Activated CD4-positive, alpha-beta T cell treated with anti-CD3 and anti-CD28 coated beads for 4 hours (primary cell): ENCODE measurements around the gene MGLL.
"Not testable (repeated sequence)": the region's sequence is repeated elsewhere in the genome, so short reads cannot be mapped to it uniquely, and the experiment has no call there.

Experiments used
- DNase-seq, 2 donors: peaks; one replicate each; pipeline ENCODE4 v3.0.0-alpha.2; 2020

The MGLL gene

GRCh38 chr3:127718245-127718915 is 103.9 kb downstream of the MGLL start:
- DNase-seq = no peak

DNA sequence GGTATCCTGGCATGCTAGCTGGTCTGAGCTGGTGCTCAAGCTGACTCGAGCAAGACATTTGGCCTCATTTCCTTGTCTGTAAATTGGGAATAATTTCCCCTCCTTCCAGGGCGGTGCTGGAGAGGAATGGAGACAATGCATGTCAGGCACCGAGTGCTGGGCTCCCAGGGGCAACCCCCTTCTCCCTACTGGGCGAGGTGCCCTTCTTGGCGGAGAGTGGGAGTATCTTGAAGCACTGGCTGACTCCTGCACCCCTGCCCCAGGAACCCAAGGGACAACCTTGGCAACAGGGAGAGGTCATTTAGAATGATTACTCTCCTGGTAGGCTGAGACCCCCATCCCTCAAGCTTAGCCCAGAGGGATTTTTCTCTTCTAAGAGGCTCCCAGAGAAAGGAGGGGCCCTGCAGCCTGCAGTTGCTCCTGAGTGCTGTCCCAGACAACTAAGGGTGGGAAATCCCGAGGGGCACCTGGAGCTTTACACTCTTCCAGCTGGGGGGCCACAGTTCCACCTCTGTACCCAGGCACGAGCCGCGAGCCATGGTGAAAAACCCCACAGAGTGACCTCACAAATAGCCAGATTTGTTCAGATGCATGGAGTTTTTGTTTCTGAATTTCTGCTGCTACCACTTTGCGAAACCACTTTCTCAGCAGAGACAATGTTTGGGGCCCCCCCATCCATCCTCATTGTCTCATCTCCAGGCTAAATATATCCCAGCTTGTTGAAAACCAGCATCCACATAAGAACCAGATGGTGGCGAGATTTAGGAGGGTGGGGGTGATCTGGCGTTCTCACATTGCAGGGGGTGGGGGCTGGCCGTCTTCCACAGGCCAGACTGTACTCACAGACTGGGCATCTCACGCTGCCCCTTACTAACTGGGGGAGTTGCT is 104.7 kb downstream of the MGLL start:
- DNase-seq = no peak

- no peak for DNase-seq
Observed at GRCh38 chr3:127716384-127716783, 105.9 kb downstream of the MGLL start.

- DNase-seq = no peak
Observed at GRCh38 chr3:127715532-127715931, 106.8 kb downstream of the MGLL start.

GRCh38 chr3:127714866-127715265 is 107.4 kb downstream of the MGLL start:
- DNase-seq = no peak

GRCh38 chr3:127714125-127714571 is 108.2 kb downstream of the MGLL start:
- DNase-seq = no peak

GRCh38 chr3:127712881-127713771 is 109.2 kb downstream of the MGLL start:
- DNase-seq = no peak

GRCh38 chr3:127712461-127712860 is 109.9 kb downstream of the MGLL start:
- no peak for DNase-seq

DNA sequence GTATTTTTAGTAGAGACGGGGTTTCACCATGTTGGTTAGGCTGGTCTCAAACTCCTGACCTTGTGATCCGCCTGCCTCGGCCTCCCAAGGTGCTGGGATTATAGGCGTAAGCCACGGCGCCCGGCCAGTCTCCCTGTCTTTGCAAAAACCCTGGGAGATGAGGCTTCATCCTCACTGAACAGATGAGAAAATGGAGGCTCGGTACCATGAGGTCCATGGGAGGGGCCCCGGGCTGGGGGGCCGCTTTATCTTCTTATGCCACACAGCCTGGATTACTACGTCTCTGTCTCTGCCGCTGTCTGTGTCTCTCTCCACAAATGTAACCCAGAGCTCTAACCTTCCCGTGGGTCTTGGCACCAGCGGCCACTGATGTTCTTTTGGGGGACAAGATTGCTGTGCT is 110.4 kb downstream of the MGLL start:
- DNase-seq = no peak

- DNase-seq = no peak
Observed at GRCh38 chr3:127711021-127711695, 111.2 kb downstream of the MGLL start.

DNA sequence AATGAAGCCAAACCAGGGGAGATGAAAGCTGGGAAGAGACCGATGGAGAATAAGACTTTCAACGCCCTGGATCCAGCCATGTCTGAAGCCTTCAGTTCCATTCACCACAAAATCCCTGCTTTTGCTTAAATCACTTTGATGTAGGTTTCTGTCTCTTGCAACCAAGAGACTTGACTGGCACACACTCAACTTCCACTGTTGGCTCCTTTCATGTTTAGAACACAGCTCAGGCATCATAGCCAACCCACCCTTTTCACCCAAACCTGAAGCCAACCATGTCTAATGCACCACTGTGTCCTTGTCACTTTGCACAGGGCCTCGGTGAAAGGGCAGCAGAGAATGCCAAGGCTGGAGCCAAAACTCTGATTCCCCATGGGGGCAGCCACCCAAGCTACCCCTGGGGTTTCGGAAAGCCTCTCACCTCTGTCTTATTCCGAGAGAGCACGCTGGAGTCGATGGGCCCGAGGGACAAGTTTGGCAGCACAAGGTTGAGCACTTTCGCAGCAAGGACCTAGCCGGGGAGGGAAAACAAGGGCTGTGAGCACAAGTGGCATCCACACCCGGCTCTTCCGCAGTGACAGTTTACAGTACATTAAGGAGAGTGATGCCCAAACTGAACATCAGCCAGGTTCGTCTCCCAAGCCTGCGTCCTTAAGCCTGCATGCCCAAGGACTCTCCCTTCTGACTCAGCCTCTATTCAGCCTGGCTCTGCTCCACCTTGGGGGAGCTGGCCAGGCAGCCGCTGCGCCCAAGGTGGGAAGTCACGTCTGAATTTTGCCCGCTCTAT is 112.0 kb downstream of the MGLL start:
- no peak for DNase-seq

DNA sequence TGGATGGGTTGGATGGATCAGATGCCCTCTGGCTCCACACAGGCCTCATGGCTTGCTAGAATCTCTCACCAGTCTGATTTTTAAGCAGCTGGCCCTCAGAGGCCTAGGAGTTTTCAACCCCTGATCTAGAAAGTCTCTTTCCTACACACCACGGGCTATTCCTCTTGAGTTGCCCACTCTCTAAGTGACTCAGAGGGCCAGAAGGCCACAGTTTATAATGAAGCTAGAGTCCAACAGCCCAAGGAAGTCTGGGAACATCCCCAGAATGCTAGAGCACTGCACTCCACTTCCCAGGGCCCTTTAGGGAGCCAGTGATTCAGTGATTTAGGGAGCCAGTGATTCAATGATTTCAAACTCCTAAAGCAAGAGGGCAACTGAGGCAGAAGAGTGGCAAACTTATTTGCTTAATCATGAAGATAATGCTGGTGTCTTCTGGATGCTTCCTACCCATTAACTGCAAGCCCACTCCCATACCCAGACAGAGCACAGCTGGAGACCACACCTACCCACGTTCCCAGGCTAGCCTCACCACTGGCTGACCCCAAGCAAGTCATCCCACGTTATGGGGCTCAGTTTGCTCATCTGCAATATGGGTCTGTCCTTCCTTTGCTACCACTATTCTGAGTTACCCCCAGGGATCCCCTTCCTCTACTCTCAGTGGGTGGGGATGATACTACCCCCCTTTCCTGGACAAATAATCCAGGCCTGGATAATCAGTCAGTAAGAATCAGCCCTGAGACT is 112.8 kb downstream of the MGLL start:
- no peak for DNase-seq

GRCh38 chr3:127708837-127709236 is 113.5 kb downstream of the MGLL start:
- DNase-seq = no peak

- no peak for DNase-seq
Observed at GRCh38 chr3:127707851-127708411, 114.4 kb downstream of the MGLL start.

DNA sequence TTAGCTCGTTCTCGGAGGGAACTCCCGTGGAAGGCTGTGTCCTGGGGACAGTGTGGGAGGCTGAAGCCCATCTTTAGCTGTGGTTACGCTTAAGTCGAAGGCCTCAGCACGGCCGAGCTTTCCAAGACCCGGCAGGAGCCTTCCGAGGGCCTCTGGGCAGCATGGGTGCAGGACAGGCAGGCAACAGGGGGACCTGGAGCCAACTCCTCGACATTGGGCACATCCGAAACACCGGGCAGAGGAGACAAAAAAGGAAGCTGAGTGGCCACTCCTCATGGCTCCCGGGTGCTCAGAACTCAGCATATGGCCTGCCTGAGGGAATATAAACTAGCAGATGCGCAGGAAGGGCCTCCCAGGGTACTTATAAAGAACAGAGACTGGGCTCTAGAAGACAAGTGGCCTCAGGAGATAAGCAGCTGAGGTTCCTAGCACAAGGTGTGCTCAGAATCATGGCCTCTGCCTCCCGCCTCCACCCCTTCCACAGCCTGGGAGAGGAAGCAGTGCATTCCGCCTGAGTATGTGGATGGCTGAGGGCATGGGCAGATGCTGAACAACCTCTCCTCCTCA is 115.4 kb downstream of the MGLL start:
- DNase-seq = no peak

DNA sequence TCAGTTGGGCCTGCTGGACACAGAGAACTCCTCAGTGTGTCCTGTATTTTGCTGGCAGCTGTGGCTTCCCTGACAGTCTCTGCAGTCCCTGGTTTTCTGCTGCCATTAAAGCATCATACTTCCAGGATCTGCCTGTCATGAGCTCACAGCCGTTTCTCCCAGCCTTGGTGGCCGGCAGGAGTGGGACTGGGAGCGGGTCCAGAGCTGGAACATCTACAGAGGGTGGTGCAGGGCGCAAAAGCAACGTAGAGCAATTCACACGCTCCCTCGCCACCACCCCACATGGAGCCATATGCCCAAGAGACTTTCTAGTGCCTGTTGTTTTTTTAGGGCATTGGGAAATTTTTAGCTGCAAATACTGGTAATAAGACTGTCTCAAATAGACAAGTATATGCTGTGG is 116.0 kb downstream of the MGLL start:
- DNase-seq = no peak

- not testable (repeated sequence) for DNase-seq
Observed at GRCh38 chr3:127704840-127705239, 117.5 kb downstream of the MGLL start.

DNA sequence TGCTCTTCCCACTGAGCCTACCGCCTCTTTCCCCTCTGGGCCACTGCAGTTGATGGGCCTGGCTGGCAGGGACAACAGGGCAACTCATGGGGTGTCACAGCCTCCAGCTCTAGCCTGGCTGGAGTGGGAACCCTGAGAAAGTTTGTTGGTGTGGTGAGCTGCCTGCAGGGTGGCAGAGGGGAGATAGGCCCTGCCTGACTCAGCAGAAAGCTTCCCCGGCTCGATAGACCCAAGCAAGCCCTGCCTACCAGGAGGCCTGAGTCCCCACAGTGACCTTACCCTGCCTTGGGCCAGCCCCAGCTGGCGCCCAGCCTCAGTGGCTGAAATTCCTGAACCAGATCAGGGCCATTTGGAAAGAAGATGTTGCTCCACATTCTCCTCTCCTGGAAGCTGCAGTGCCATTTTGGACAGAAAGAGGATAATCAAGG is 120.2 kb downstream of the MGLL start:
- no peak for DNase-seq

GRCh38 chr3:127701280-127701911 is 120.9 kb downstream of the MGLL start:
- DNase-seq = no peak

- DNase-seq = no peak
Observed at GRCh38 chr3:127700406-127700805, 121.9 kb downstream of the MGLL start.
